IgD-negative memory B cell (primary cell): Measurements from ENCODE around the gene AQR. TPM values are rescaled to one million over a fixed set of nuclear protein-coding genes. Genes with fewer than 3 reads are reported as not detected.
"Not testable (repeated sequence)": the region's sequence is repeated elsewhere in the genome, so short reads cannot be mapped to it uniquely, and the experiment has no call there.

ENCODE experiments used
- H3K27ac Mint-ChIP-seq, 3 donors: one replicate each; pipeline ENCODE4 v1.8.0; 2020 to 2022; ENCODE audit warnings: mild to moderate bottlenecking in 3 of 3, mixed read lengths in 3 of 3, moderate library complexity in 1 of 3
- H3K27me3 Mint-ChIP-seq: one replicate; pipeline ENCODE4 v1.8.0; 2021; ENCODE audit warnings: mixed read lengths
- H3K36me3 Mint-ChIP-seq: one replicate; pipeline ENCODE4 v1.8.0; 2020; ENCODE audit warnings: mild to moderate bottlenecking, mixed read lengths
- H3K4me1 Mint-ChIP-seq, 3 donors: one replicate each; pipeline ENCODE4 v1.8.0; 2020 to 2022; ENCODE audit warnings: mixed read lengths in 3 of 3, mild to moderate bottlenecking in 1 of 3
- H3K4me3 Mint-ChIP-seq, 4 donors: one replicate each; pipeline ENCODE4 v1.8.0; 2020 to 2022; ENCODE audit warnings: mild to moderate bottlenecking in 4 of 4, mixed read lengths in 4 of 4, moderate library complexity in 3 of 4
- H3K9me3 Mint-ChIP-seq, 3 donors: one replicate each; pipeline ENCODE4 v1.8.0; 2020 to 2021; ENCODE audit warnings: mixed read lengths in 3 of 3, mild to moderate bottlenecking in 1 of 3
- polyA plus RNA-seq: library from polyadenylated mRNA; unstranded; fragments of 300-500 nt; fragmentation: Illumina TruSeq; gene quantifications from one replicate; pipeline ENCODE4 v1.2.3, GENCODE V29; 2021

Gene AQR
- polyA plus RNA-seq, 1 donor from 2014 or later = 11.1 TPM

DNA sequence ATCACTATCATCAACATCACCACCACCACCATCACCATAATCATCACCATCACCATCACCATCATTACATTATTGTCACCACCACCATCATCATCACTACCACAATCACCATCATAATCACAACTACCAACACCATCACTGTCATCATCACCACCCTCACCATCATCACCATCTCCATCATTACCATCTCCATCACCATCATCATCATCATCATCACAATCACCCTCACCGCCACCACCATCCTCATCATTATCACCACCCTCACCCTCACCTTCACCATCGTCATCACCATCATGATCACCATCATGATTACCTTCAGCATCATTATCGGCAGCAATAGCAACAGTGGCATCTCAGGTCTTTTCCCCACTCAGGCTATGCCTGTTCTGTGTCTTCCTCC, 131.3 kb downstream of the AQR start:
- Mint-ChIP-seq H3K27me3 (peaks cover 2% of the 10 kb centered on the region), H3K9me3 (peaks cover 0 to 12% (median 9%) of the 10 kb centered on the region in 3 donors), H3K4me3 (no peak overlapping the region), H3K4me1 (no peaks in the 10 kb centered on the region), H3K36me3 (no peaks in the 10 kb centered on the region), H3K27ac (no peak overlapping the region)

- H3K4me1 Mint-ChIP-seq = no peaks in the 10 kb centered on the region
- H3K4me3 Mint-ChIP-seq = no peak overlapping the region
- no peaks in the 10 kb centered on the region for H3K36me3 Mint-ChIP-seq
- H3K27ac Mint-ChIP-seq = no peak overlapping the region
- H3K27me3 Mint-ChIP-seq = peaks cover 2% of the 10 kb centered on the region
- peaks cover 0 to 12% (median 9%) of the 10 kb centered on the region in 3 donors for H3K9me3 Mint-ChIP-seq
These were observed 132.1 kb downstream of the AQR start for GRCh38 chr15:34837246-34838016.

GRCh38 chr15:34828145-34828911, 141.2 kb downstream of the AQR start:
- Mint-ChIP-seq H3K4me1 (no peaks in the 10 kb centered on the region), H3K36me3 (no peaks in the 10 kb centered on the region), H3K4me3 (no peak overlapping the region), H3K27me3 (peaks cover 6% of the 10 kb centered on the region), H3K9me3 (peaks cover 0 to 3% (median 0%) of the 10 kb centered on the region in 3 donors), H3K27ac (no peak overlapping the region)

GRCh38 chr15:34821831-34822230, 147.7 kb downstream of the AQR start:
- Mint-ChIP-seq H3K36me3 (no peaks in the 10 kb centered on the region), H3K27ac (no peak overlapping the region), H3K9me3 (no peaks in the 10 kb centered on the region), H3K4me1 (peaks cover 0 to 2% (median 0%) of the 10 kb centered on the region in 3 donors), H3K27me3 (peaks cover 17% of the 10 kb centered on the region), H3K4me3 (no peak overlapping the region)

DNA sequence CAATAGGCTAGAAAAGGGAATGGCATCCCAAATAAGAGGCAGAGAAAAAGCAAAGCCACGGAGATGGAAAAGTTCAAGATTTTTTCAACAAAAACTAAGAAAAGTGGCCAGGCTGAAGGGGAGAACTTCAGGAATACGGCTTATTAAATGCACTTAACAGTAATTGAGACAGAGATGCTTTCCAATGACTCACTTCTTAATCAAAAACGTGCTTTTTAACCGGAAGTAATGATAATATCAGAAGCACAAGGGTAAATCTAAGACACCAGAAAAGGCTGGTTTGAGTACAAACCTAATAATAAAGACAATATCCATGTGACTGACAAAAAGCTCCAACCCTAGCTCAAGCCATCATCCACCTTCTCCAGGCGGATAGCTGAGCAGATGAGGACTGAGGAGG, 149.4 kb downstream of the AQR start:
- H3K27ac Mint-ChIP-seq = no peak overlapping the region
- peaks cover 0 to 2% (median 0%) of the 10 kb centered on the region in 3 donors for H3K4me1 Mint-ChIP-seq
- H3K27me3 Mint-ChIP-seq = peaks cover 14% of the 10 kb centered on the region
- no peaks in the 10 kb centered on the region for H3K36me3 Mint-ChIP-seq
- H3K9me3 Mint-ChIP-seq = no peaks in the 10 kb centered on the region
- H3K4me3 Mint-ChIP-seq = no peak overlapping the region

- no peak overlapping the region for H3K27ac Mint-ChIP-seq
- H3K27me3 Mint-ChIP-seq = peaks cover 18% of the 10 kb centered on the region
- H3K4me3 Mint-ChIP-seq = no peak overlapping the region
- H3K4me1 Mint-ChIP-seq = peaks cover 0 to 2% (median 0%) of the 10 kb centered on the region in 3 donors
- no peaks in the 10 kb centered on the region for H3K36me3 Mint-ChIP-seq
- H3K9me3 Mint-ChIP-seq = no peaks in the 10 kb centered on the region
These were observed 151.0 kb downstream of the AQR start for GRCh38 chr15:34818526-34818925.

DNA sequence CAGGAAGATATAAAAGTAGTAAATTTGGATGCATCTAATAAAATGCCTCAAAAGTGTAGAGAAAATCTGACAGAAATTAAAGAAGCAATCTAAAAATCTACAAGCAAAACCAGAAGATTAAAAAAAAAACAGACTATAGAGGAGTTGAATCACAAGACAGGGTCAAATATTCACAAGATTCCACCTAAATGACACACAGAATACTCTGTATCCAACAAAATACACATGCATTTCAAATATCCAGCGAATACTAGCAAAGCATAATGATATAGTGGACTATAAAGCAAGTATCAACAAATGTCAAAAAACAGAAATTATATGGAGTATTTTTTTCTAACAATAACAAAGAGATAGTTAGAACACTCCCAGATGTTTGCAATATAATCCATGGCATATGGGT, 153.7 kb downstream of the AQR start:
- Mint-ChIP-seq H3K27me3 (peaks cover 12% of the 10 kb centered on the region), H3K9me3 (no peaks in the 10 kb centered on the region), H3K27ac (no peak overlapping the region), H3K4me1 (no peaks in the 10 kb centered on the region), H3K4me3 (no peak overlapping the region), H3K36me3 (no peaks in the 10 kb centered on the region)

DNA sequence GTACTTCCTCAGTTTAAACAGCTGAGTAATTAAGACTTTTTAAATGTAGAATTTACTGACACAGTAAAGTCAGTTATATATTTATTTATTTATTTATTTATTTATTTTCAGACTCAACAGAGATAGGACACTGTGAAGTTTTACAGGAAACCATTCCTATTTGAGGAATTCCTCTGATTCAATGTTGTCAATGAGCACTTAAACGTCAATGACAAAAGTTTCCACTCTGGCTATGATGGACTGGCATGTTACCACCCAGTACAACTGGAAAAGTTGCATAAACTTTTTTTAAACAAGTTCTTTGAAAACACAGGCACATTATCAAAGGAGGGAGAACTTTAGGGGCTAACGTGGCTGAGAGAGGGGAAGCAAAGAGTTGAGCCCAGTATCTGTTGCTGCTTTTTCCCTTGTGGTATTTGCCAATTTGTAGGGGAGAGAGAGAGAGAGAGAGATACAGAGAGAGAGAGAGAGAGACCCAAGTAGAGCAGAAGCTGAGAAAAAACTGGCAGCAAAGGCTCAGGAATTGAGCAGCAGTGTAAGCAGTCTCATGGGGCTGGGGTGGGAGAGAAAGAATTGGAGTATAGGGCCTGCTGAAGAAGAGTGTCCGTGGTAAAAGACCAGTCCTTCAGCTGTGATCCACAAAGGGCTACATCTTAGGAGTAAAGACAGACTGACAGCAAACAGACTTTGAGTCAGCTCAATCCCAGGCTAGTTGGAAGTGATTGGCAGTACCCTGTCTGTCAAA, 155.9 kb downstream of the AQR start:
- Mint-ChIP-seq H3K9me3 (no peaks in the 10 kb centered on the region), H3K4me3 (no peak overlapping the region), H3K27ac (no peak overlapping the region), H3K27me3 (peaks cover 7% of the 10 kb centered on the region), H3K36me3 (no peaks in the 10 kb centered on the region), H3K4me1 (no peaks in the 10 kb centered on the region)

GRCh38 chr15:34812868-34813365, 156.6 kb downstream of the AQR start:
- not testable (repeated sequence) for H3K36me3 Mint-ChIP-seq, H3K27me3 Mint-ChIP-seq, H3K9me3 Mint-ChIP-seq

GRCh38 chr15:34812369-34812768, 157.2 kb downstream of the AQR start:
- no peak overlapping the region for H3K4me3 Mint-ChIP-seq
- no peak overlapping the region for H3K27ac Mint-ChIP-seq
- peaks cover 7% of the 10 kb centered on the region for H3K27me3 Mint-ChIP-seq
- H3K36me3 Mint-ChIP-seq = no peaks in the 10 kb centered on the region
- no peaks in the 10 kb centered on the region for H3K4me1 Mint-ChIP-seq
- no peaks in the 10 kb centered on the region for H3K9me3 Mint-ChIP-seq

More at GRCh38 chr15:34812868-34813365, 156.6 kb downstream of the AQR start:
- not testable (repeated sequence) for H3K4me1 Mint-ChIP-seq, H3K27ac Mint-ChIP-seq, H3K4me3 Mint-ChIP-seq

DNA sequence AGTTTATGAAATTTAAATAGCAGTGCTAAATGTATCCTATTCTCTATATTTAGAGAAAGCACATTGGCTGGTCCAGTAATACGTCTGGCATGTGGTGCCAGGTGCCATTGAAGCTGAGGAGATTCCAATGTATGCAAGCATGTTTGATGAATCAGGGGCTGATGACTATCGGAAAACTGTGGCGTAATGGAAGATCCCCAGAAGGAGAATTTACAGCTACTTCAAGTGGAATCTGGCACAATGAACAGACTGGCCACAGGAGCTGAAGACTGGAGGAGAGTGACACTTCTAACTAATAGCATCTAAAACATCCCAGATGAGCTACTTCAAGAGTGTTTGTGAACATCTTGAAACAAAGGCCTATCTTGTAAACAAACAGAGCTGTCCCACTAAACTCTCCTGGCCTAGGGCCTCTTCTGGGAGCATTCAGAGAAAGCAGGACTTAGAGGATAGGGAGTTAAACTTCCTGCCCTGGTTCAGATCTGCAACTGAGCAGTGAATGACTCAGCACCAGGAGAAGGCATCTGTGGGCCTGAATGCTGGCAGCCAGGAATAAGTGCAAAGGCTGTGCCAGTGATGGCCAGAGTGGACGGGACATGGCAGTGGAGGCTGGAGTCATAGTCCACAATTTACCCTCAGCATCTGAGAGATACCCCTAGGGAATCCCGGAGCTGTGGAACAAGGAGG, 159.0 kb downstream of the AQR start:
- no peak overlapping the region for H3K27ac Mint-ChIP-seq
- no peak overlapping the region for H3K4me3 Mint-ChIP-seq
- H3K4me1 Mint-ChIP-seq = no peaks in the 10 kb centered on the region
- H3K36me3 Mint-ChIP-seq = peaks cover 1% of the 10 kb centered on the region
- H3K27me3 Mint-ChIP-seq = peaks cover 7% of the 10 kb centered on the region
- peaks cover 0 to 4% (median 3%) of the 10 kb centered on the region in 3 donors for H3K9me3 Mint-ChIP-seq

GRCh38 chr15:34809186-34809585, 160.4 kb downstream of the AQR start:
- no peak overlapping the region for H3K4me3 Mint-ChIP-seq
- H3K9me3 Mint-ChIP-seq = peaks cover 0 to 4% (median 3%) of the 10 kb centered on the region in 3 donors
- no peaks in the 10 kb centered on the region for H3K4me1 Mint-ChIP-seq
- peaks cover 1% of the 10 kb centered on the region for H3K36me3 Mint-ChIP-seq
- H3K27me3 Mint-ChIP-seq = peaks cover 9% of the 10 kb centered on the region
- no peak overlapping the region for H3K27ac Mint-ChIP-seq

GRCh38 chr15:34808016-34808415, 161.5 kb downstream of the AQR start:
- Mint-ChIP-seq H3K36me3 (peaks cover 1% of the 10 kb centered on the region), H3K27me3 (peaks cover 6% of the 10 kb centered on the region)

DNA sequence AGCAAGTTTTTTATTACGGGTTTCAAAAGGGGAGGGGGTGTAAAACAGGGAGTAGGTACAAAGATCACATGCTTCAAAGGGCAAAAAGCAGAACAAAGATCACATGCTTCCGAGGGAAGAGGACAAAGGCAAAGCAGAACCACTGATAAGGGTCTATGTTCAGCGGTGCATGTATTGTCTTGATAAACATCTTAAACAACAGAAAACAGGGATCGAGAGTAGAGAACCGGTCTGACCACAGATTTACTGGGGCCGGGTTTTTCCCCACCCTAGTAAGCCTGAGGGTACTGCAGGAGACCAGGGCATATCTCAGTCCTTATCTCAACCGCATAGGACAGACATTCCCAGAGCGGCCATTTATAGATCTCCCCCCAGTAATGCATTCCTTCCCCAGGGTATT, 162.3 kb downstream of the AQR start:
- H3K9me3 Mint-ChIP-seq, H3K27me3 Mint-ChIP-seq, H3K36me3 Mint-ChIP-seq, H3K4me3 Mint-ChIP-seq, H3K4me1 Mint-ChIP-seq, H3K27ac Mint-ChIP-seq: not testable (repeated sequence)

More at GRCh38 chr15:34808016-34808415, 161.5 kb downstream of the AQR start:
- no peak overlapping the region for H3K4me3 Mint-ChIP-seq
- peaks cover 0 to 4% (median 3%) of the 10 kb centered on the region in 3 donors for H3K9me3 Mint-ChIP-seq
- no peaks in the 10 kb centered on the region for H3K4me1 Mint-ChIP-seq
- no peak overlapping the region for H3K27ac Mint-ChIP-seq
